ENCODE data around the gene KRTAP12-2.

GRCh38 chr21:44625756-44626155 is 41.0 kb downstream of the KRTAP12-2 start:
- no peak for TF ChIP-seq POLR2A (IDR thresholded peaks at IDR 0.05; ENCODE audit: low read length)
- TF ChIP-seq GATA1 (IDR thresholded peaks at IDR 0.05; ENCODE audit: low read depth, low read length), result no peak

Data from erythroblast (primary cell).